Activated CD4-positive, alpha-beta T cell treated with anti-CD3 and anti-CD28 coated beads, Interleukin-2, amount 50 U/mL, for 1 hour (primary cell): ENCODE data around the gene CD33.
"Not testable (repeated sequence)": the region's sequence is repeated elsewhere in the genome, so short reads cannot be mapped to it uniquely, and the experiment has no call there.

Experiments
- DNase-seq: peaks from one replicate; pipeline ENCODE4 v3.0.0-alpha.2; 2020

Gene CD33

DNA sequence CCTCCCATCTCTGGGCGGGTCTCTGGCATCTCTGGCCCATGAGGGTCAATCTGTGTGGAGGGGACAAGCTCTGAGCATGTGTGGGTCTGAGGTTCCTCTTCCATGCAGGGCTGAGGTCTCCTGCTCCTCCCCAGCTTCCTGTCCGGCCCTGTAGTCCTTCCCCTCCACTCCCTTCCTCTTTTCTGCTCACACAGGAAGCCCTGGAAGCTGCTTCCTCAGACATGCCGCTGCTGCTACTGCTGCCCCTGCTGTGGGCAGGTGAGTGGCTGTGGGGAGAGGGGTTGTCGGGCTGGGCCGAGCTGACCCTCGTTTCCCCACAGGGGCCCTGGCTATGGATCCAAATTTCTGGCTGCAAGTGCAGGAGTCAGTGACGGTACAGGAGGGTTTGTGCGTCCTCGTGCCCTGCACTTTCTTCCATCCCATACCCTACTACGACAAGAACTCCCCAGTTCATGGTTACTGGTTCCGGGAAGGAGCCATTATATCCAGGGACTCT lies at the start of gene CD33:
Gene CD33, plus strand, starts transcription at position 183 of the 496 bp plus-strand sequence. Its CDS starts 39 bp downstream, at position 222.
- not testable (repeated sequence) for DNase-seq

GRCh38 chr19:51179256-51179655 lies 45.6 kb upstream of the CD33 start:
- no peak for DNase-seq

DNA sequence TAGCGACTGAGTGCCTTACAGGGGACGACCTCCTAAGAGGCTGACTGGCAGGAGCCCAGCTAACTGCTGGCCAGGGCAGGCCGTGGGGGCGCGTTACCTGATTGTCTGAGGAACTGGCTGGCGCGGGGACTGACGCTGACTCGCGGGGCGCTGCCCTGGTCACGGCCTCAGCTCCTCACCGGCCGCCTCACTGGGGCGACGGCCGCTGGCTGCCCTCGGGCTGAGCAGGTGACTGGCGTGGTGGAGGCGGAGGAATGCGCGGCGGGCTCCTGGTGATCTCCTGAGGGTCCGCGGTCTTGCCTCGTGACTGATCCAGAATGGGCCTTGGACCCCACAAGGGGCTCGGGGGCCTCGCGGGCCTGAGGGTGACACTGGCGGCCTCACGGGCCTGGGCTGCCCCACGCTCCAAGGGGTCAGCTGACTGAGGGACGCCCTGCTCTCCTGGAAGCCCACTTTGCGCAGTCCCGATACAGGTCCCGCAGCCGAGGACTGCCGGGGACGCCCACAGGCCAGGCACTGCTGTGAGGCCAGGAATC lies 43.4 kb upstream of the CD33 start:
- DNase-seq, result no peak

GRCh38 chr19:51181913-51182419 lies 42.9 kb upstream of the CD33 start:
- no peak for DNase-seq

DNA sequence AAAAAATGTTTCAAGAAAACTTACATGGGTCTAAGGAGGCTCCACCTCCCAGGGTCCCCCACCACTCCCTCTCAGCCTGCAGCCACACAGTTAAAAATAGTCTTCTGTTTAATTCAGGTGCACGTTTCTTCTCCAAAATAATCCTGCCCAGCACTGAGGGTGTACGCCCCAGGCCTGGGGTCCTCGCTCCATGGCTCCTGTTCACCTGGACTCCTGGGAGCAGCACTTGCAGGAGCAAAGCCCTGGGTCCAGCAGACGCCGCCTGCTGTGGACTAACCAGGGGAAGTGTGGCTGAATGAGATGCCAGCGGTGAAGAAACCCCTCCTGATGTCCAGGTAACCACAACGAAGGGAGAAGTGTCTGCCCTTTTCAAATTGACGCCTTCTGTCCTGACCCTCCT lies 41.3 kb upstream of the CD33 start:
- DNase-seq, result no peak

DNA sequence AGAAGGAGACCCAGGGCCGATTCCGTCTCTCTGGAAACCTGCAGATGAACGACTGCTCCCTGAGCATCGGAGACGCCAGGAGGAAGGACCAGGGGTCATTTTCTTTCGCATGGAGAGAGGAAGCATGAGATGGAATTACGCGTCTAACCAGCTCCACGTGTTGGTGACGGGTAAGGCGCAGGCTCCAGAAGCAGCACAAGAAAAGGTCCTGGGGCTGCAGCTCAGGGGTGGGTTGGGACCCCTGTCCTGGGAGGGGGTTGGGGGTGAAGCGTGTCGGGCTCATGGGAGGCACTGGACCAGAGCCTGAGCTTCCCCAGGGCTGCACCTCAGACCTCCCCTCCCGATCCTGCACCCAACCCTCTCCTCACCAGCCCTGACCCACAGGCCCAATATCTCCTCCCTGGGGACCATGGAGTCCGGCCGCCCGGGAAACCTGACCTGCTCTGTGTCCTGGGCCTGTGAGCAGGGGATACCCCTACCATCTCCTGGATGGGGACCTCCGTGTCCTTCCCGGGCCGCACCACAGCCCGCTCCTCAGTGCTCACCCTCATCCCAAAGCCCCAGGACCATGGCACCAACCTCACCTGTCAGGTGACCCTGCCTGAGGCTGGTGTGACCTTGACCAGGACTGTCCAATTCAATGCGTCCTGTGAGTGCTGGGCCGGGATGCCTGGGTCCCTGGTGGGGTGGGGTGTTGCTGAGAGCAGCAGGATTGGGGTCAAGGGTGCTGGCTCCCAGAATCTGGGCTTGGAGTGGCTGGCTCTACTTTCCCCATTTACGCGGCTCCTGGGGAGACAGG lies 39.6 kb upstream of the CD33 start:
- DNase-seq, result no peak

GRCh38 chr19:51185868-51186215 lies 39.0 kb upstream of the CD33 start:
- DNase-seq, result no peak

DNA sequence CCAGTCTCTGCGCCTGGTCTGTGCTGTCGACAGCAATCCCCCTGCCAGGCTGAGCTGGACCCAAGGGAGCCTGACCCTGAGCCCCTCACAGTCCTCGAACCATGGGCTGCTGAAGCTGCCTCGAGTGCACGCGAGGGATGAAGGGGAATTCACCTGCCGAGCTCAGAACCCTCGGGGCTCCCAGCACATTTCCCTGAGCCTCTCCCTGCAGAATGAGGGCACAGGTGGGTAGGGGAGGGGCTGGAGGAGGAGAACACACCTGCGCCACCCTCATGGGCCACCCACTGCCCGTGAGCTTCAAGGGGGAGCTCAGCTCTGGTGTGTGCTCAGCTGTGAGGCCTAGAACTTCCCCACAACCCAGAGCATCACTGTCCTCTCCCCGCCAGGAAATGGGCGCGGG lies 38.6 kb upstream of the CD33 start:
- DNase-seq, result no peak

GRCh38 chr19:51187395-51188226 lies 37.3 kb upstream of the CD33 start:
- no peak for DNase-seq

- DNase-seq, result no peak
These were observed 36.7 kb upstream of the CD33 start for GRCh38 chr19:51188227-51188559.

- DNase-seq, result no peak
These were observed 32.2 kb upstream of the CD33 start for GRCh38 chr19:51192689-51193088.

DNA sequence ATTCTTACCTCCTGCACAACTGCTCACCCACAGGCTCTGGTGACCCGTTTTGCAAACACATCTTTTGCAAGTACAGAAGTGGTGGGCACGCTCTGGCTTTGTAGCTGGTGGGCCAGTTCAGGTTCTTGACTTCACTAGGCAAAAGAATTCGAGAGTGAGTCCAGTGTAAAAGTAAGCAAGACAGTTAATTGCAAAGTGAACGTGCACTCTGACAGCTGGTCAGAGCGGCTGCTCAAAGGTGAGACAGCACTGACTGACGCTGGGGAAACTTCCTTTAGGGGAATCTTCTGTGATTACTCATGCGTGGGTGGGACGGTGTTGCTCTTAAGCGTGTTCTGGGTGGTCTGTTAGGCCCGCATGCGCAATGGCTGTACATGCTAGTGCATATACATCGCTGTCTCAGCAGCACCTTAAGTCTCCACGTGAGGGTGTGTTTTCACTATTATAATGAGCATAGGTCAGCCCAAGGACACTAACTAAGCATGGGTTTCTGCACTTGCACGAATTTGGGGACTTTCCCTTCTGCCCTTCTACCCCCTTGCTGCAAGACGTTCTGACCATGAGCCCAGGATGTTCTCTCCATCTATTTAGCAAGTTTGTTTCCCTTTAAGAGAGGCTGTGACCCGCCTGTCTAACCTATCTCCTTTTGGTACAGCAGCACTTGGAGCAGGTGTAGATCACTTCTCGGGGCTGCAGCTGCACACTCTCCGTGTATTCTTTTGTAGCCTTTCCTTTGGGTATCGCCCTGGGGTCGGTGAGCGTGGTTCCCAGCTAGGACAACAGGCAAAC lies 30.2 kb upstream of the CD33 start:
- DNase-seq, result no peak

GRCh38 chr19:51195316-51195586 lies 29.6 kb upstream of the CD33 start:
- no peak for DNase-seq

- no peak for DNase-seq
These were observed 29.3 kb upstream of the CD33 start for GRCh38 chr19:51195616-51196015.

DNA sequence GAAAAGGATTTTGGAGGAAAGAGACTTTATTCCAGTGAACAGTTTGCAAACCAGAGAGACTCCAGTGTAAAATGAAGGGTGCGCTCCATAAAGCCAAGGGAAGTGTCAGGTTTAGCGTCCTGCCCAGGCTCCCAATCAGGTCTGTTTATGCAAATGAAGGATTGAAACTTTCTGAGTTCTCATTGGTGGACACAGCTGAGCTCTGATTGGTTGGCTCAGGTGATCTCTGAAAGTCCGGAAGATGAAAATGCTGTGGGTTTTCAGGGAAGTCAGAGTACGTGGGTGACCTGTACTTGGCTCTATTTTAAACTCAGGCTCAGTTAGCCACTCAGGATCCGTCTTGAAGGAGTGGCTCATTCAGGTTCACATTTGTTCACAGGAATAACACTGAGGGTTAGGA lies 28.7 kb upstream of the CD33 start:
- no peak for DNase-seq

- DNase-seq, result no peak
These were observed 26.2 kb upstream of the CD33 start for GRCh38 chr19:51198641-51199040.

- no peak for DNase-seq
These were observed 24.7 kb upstream of the CD33 start for GRCh38 chr19:51200071-51200666.

DNA sequence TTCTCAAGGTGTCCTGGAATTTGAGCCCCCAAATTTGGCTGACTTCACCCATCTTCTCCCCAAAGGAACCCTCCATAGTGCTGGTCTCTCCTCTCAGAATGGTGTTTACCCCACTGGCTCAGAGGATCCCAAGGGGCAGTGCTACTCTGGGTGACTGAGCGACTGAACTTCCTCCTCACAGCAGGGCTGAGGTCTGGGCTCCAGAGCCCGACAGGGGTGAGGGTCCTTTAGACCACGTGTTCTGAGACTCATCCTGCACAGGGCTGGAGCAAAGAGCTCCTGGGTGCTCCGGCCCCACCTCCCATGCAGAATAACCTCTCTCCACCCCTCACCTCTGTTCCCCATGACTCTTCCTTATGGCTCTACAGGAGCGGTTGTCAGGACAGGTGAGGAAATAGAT lies 23.2 kb upstream of the CD33 start:
- no peak for DNase-seq

GRCh38 chr19:51203916-51204315 lies 21.0 kb upstream of the CD33 start:
- no peak for DNase-seq

- no peak for DNase-seq
These were observed 20.6 kb upstream of the CD33 start for GRCh38 chr19:51204321-51204720.

GRCh38 chr19:51207747-51208146 lies 17.1 kb upstream of the CD33 start:
- DNase-seq, result no peak

GRCh38 chr19:51210191-51210784 lies 14.6 kb upstream of the CD33 start:
- DNase-seq, result no peak
